Liver (tissue), 3 donors: ENCODE results near the gene ASPHD1.

Experiments used
- CTCF ChIP-seq: fragments of 150-350 bp; IDR thresholded peaks from 2 replicates; pipeline ENCODE4 v1.5.1; 2017; ENCODE audit warnings: improper control_type of control experiment, low read depth, low read length; ENCODE audit not compliant: missing input control
- JUND ChIP-seq, 2 donors: IDR thresholded peaks; 2 replicates each; pipeline ENCODE4 v1.6.1; 2016; ENCODE audit warnings: antibody characterized with exemption in 2 of 2
- REST ChIP-seq: IDR thresholded peaks from 2 replicates; pipeline ENCODE4 v1.6.1; 2016; ENCODE audit warnings: antibody characterized with exemption, mild to moderate bottlenecking
- SP1 ChIP-seq: IDR thresholded peaks from 2 replicates; pipeline ENCODE4 v1.6.1; 2018; ENCODE audit warnings: antibody characterized with exemption, mild to moderate bottlenecking
- YY1 ChIP-seq: IDR thresholded peaks from 2 replicates; pipeline ENCODE4 v1.6.1; 2016; ENCODE audit warnings: antibody characterized with exemption, mild to moderate bottlenecking
- donor health status: healthy.
- donor health status: healthy.

GRCh38 chr16:29857133-29857760, 43.0 kb upstream of the ASPHD1 start:
- TF ChIP-seq SP1 (no peak), CTCF (no peak), YY1 (no peak), JUND (IDR thresholded peaks at IDR 0.05) (no peak), REST (no peak)
